Heart right ventricle (tissue), 16 donors: ENCODE results near the gene KCNN1. TPM values are rescaled to one million over a fixed set of nuclear protein-coding genes. Genes with fewer than 3 reads are reported as not detected.
A peak's percentile ranks its signal among the peaks of the same experiment; 100 is the strongest.

Experiments
- ATAC-seq, 8 donors: fragments of 200-7000 bp; cut with Tn5 transposase; one replicate each; pipeline ENCODE4 v1.9.1; 2020; ENCODE audit warnings: mild to moderate bottlenecking in 8 of 8, moderate library complexity in 8 of 8, moderate number of reproducible peaks in 1 of 8
- DNase-seq, 2 donors: peaks; one replicate each; pipeline ENCODE4 v3.0.0-alpha.2; 2020
- H3K27ac ChIP-seq, 10 donors: fragments of 200-600 bp; sonication (generic) in 2 of 10; one replicate each; pipeline versions ENCODE4 v1.5.0 to v1.8.0; 2020 to 2022; ENCODE audit warnings: mild to moderate bottlenecking in 3 of 10
- H3K27me3 ChIP-seq, 7 donors: fragments of 200-600 bp; one replicate each; pipeline ENCODE4 v1.8.0; 2021 to 2022; ENCODE audit warnings: mild to moderate bottlenecking in 2 of 7
- H3K36me3 ChIP-seq, 9 donors: fragments of 200-600 bp; sonication (generic) in 1 of 9; one replicate each; pipeline versions ENCODE4 v1.5.0 to v1.8.0; 2020 to 2022; ENCODE audit warnings: mild to moderate bottlenecking in 2 of 9
- H3K4me1 ChIP-seq, 9 donors: fragments of 200-600 bp; sonication (generic) in 1 of 9; one replicate each; pipeline versions ENCODE4 v1.5.0 to v1.8.0; 2020 to 2022; ENCODE audit warnings: mild to moderate bottlenecking in 4 of 9
- H3K4me3 ChIP-seq, 10 donors: fragments of 200-600 bp; sonication (generic) in 2 of 10; one replicate each; pipeline versions ENCODE4 v1.5.0 to v1.8.0; 2020 to 2022; ENCODE audit warnings: mild to moderate bottlenecking in 7 of 10, moderate library complexity in 2 of 10
- H3K9me3 ChIP-seq, 11 donors: fragments of 200-600 bp in 10 of 11; sonication (generic) in 2 of 11; one replicate each; pipeline versions ENCODE4 v1.5.0 to v1.8.0; 2013 to 2022; ENCODE audit warnings: mild to moderate bottlenecking in 2 of 11, control low read depth in 1 of 11, moderate library complexity in 1 of 11
- CTCF ChIP-seq, 9 donors: fragments of 200-600 bp; sonication (generic) in 2 of 9; IDR thresholded peaks; one replicate each; pipeline versions ENCODE4 v1.5.0 to v1.8.0; 2021 to 2022; ENCODE audit warnings: antibody characterized with exemption in 9 of 9, mild to moderate bottlenecking in 5 of 9, moderate library complexity in 1 of 9
- WGBS, 2 donors: extraction: QIAGEN DNeasy Blood & Tissue Kit; methylation state at CpG; one replicate each; pipeline ENCODE4 v1.1.7; 2013; ENCODE audit warnings: inconsistent platforms in 1 of 2; 5-methylcytosine and 5-hydroxymethylcytosine counted together
- intact Hi-C, 10 donors: fragments of 100-400 bp; cut with DNase I; formaldehyde crosslinking; loops; one replicate each; pipeline versions ENCODE4 v1.11.1 to v1.14.2; 2022
- polyA plus RNA-seq, 2 donors: library from polyadenylated mRNA; stranded (reverse); fragments of 200-250 nt; gene quantifications; one replicate each; pipeline ENCODE4 v1.2.3, GENCODE V29; 2013
- total RNA-seq, 10 donors: library from RNA; stranded (reverse); fragmentation: NEBNext Ultra II Directional in 3 of 10; extraction: Animal tissue kit (Norgen Biotek cat#: 25700) in 3 of 10; gene quantifications; one replicate each; pipeline versions ENCODE4 v1.2.1 to v1.2.4, GENCODE V29; 2021 to 2023
- donor health status: Arrhythmogenic right ventricular cardiomyopathy.
- donor health status: ischemic (EF 13 %, LVEDD 7.1; RV severe dilation, severe dysfunction).
- donor health status: healthy with polysubstance abuse.
- donor health status: DM: no; HTN: yes; CAD: no.
- donor health status: DM: no; HTN: no; CAD: no.
- donor health status: ischemic (EF 25% LVEDD 6.9; RV normal size, moderate dysfunction).
- donor health status: ischemic (EF 25% LVEDD 5.7; RV mildly dilated, moderate dysfunction).
- donor health status: healthy.
- donor health status: DM: yes; HTN: yes; CAD: no.
- donor health status: Ischemic cardiomyopathy.
- donor health status: ischemic (EF 35%, LVEDD 5.7; RV mildly dilated, moderate dysfunction).
- donor health status: nonischemic (EF 11% LVEDD 7.7; RV severe dilation, severe dysfunction).
- donor health status: DM: yes; HTN: yes; CAD: no.
- donor health status: PGD.
- donor health status: ischemic (EF 29% LVEDD 5.4; RV normal size, mild dysfunction).
- donor health status: nonischemic (EF 23%, LVEDD 6.1; RV moderate dilation, normal function).

Gene KCNN1
- total and polyA plus RNA-seq, 12 donors = 0.72 TPM; not detected in 11

GRCh38 chr19:17988161-17988560, 21.3 kb downstream of the KCNN1 start:
- peaks cover 0 to 23% (median 8%) of the 10 kb centered on the region in 7 donors for H3K27me3 ChIP-seq
- WGBS, 2 donors = 87 to 88% methylated on average over 13 of the region's 13 CpGs
- ATAC-seq (no peak), DNase-seq (no peak)
- no peak for TF ChIP-seq CTCF (IDR thresholded peaks at IDR 0.05)
- H3K9me3 ChIP-seq = no peaks in the 10 kb centered on the region
- intact Hi-C loops = no loop called here
- no peak overlapping the region for H3K4me3 ChIP-seq
- no peaks in the 10 kb centered on the region for H3K36me3 ChIP-seq
- H3K4me1 ChIP-seq = no peaks in the 10 kb centered on the region
- H3K27ac ChIP-seq = no peak overlapping the region

- WGBS, 2 donors = 91% methylated on average over 16 of the region's 16 CpGs
These were observed 22.7 kb downstream of the KCNN1 start for GRCh38 chr19:17989425-17990094.

GRCh38 chr19:17993076-17993813, 26.3 kb downstream of the KCNN1 start:
- H3K36me3 ChIP-seq = no peaks in the 10 kb centered on the region
- peaks cover 0 to 14% (median 4%) of the 10 kb centered on the region in 7 donors for H3K27me3 ChIP-seq
- H3K9me3 ChIP-seq = no peaks in the 10 kb centered on the region
- no peak overlapping the region for H3K27ac ChIP-seq
- H3K4me1 ChIP-seq = no peaks in the 10 kb centered on the region
- TF ChIP-seq CTCF (IDR thresholded peaks at IDR 0.05) = no peak
- 76 to 77% methylated on average over 25 to 27 of the region's 27 CpGs for WGBS, 2 donors
- intact Hi-C loops = loop anchor here in 3 of 10 donors (5.0 to 10.0 kb wide), 2 partner anchors 126 to 128 kb away; no protein-coding TSS in a partner anchor
- no peak overlapping the region for H3K4me3 ChIP-seq
- no peak for DNase-seq
- no peak for ATAC-seq

More at GRCh38 chr19:17989425-17990094, 22.7 kb downstream of the KCNN1 start:
- ATAC-seq = no peak
- H3K27me3 ChIP-seq = peaks cover 0 to 20% (median 4%) of the 10 kb centered on the region in 7 donors
- DNase-seq = no peak
- H3K36me3 ChIP-seq = no peaks in the 10 kb centered on the region
- no peaks in the 10 kb centered on the region for H3K9me3 ChIP-seq
- H3K4me1 ChIP-seq = no peaks in the 10 kb centered on the region
- TF ChIP-seq CTCF (IDR thresholded peaks at IDR 0.05) = no peak
- intact Hi-C loops = loop anchor here in 3 of 10 donors (5.0 to 10.0 kb wide), 2 partner anchors 122 to 125 kb away; no protein-coding TSS in a partner anchor
- no peak overlapping the region for H3K27ac ChIP-seq
- H3K4me3 ChIP-seq = no peak overlapping the region

- peak; percentile 92 to 99 (median 98) for TF ChIP-seq CTCF (IDR thresholded peaks at IDR 0.05)
- H3K4me1 ChIP-seq = peaks cover 0 to 16% (median 5%) of the 10 kb centered on the region in 9 donors
- no peaks in the 10 kb centered on the region for H3K36me3 ChIP-seq
- H3K27ac ChIP-seq = no peak overlapping the region
- peaks cover 0 to 18% (median 4%) of the 10 kb centered on the region in 7 donors for H3K27me3 ChIP-seq
- H3K4me3 ChIP-seq = no peak overlapping the region
- H3K9me3 ChIP-seq = no peaks in the 10 kb centered on the region
- WGBS, 2 donors = 7 to 12% methylated on average over 15 of the region's 15 CpGs
- DNase-seq (peak; percentile 83 to 88), ATAC-seq (peak; percentile 70 to 90 (median 84))
- intact Hi-C loops = loop anchor here (1.0 to 10.0 kb wide), 9 partner anchors 50 to 140 kb away; partner anchors contain the start of genes RPL18A (in 3 of the 10) and SLC5A5 (in 1 of the 10)
These were observed 30.0 kb downstream of the KCNN1 start for GRCh38 chr19:17996826-17997316.
